HG03066 (cell line): Measurements from ENCODE around the gene FBXL15.

Source experiments
- ATAC-seq: cut with Tn5 transposase; IDR thresholded peaks from one replicate; pipeline ENCODE4 v1.9.1; 2021; ENCODE audit warnings: low read depth; ENCODE audit not compliant: unreplicated experiment

The FBXL15 gene

GRCh38 chr10:102409604-102410428, 10.8 kb upstream of the FBXL15 start:
- no peak for ATAC-seq

DNA sequence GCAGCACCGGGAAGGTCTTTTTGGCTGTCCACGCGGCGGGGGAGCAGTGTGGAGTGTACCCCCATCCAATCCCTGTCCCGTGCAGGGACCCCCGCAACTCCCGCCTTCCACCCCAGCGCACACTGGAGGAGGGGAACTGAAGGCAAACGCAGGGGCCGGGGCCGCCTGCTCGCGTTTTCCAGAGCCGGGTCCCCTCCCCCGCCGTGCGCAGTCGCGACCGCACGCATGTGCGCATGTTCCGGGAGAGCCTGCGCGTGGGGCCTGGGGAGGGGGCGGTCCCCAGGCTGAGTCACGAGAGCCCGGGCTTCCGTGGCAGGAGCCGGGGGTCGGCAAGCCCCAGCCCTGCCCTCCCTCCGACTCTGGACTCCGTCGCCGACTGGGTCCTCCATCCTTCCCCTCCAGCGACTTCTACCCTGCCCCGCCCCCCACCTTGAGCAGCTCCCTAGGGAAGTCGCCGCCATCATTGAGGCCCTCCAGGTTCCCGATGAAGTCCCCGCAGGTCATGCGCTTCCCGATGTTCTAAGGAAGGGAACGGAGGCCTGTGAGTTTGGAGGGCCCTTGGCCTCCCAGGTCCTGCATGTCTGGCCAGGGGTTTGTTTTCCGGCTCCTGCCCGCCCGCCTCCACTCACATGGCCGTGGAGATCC, 10.1 kb upstream of the FBXL15 start:
- no peak for ATAC-seq

DNA sequence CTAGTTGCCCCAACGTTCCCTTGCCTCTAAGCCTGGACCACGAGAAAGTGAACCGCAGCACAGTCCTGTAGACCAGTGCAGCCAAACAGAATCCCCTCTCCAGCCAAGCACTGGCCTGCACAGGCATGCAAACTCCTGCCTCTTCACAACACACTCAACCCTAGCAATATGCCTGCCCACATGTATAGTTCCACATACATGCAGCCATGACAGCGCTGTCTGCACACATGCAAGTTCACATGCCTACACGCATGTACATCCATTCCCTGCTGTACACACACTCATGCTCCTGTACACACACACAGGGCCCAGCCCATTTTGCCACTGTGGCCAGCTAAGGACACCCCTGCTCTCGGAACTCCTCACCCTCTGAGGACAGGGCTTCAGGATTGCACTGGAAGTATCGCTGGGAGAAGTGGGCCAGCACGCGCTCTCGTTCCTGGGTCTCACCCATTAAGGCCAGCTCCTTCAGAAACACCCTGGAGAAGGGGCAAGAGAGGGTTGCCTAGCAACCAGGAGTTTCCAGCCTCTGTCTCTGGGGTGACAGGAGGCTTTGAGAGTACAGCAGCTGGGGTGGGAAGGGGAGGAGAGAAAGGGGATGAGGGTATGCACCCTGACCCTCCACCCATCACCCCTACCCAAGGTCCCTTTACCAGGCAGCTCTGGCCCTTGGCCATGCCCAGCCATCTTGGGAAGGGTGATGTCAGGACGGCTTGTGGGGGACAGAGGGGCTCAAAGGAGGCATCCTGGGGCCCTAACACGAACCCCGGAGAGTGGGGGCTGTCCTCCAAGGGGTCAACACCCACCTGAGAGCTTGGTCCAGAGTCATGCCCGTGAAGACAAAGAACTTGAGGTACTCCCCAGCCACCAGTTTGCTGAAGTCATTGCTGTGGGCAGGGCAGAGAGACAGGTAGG, 9.0 kb upstream of the FBXL15 start:
- ATAC-seq, result no peak

DNA sequence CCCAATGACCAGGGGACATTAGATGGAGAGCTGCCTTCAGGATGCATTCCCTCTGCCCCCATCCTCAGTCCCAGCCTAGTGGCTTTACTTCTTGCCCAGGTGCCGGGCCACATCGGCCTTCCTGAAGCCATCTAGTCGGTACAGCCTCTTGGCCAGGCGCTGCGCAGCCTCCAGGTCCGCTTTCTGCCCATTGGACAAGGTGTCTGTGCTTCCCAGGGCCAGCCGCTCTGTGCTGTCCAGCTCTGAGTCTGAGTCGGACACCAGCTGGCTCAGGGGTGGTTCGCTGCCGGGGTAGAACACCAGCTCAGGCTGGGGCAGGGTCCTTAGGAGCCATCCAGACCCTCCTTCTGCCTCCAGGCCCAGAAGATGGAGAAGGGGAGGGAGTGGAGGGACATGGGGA, 8.3 kb upstream of the FBXL15 start:
- no peak for ATAC-seq

DNA sequence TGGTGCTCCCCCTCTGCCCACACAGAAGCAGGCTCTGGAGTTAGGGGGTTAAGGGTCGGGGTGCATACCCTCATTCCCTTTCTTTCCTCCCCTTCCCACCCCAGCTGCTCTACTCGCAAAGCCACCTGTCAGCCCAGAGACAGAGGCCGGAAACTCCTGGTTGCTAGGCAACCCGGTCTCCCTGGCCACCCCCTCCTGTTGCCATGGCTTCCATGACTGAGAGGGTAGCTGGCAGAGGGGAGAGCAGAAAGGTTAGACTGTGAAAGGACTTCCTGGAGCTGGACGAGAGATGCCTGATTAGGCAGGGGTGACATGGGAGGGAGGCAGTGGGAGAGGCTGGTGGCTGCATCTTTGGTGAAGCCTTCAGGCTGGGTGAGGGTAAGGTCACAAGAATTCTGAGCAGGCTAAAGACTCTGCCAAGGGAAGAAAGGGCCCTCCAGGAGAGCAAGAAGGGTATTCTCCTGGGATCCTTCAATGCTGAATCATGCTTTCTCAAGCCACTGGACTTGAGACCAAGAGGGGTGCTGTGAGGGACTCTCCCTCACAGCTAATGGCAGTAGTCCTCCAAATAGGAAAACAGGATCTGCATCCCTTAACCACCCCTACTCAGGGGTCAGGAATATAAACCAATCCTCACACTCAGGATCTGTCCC, 7.5 kb upstream of the FBXL15 start:
- ATAC-seq, result no peak

- ATAC-seq, result no peak
Observed at GRCh38 chr10:102413806-102414561, 6.7 kb upstream of the FBXL15 start.

GRCh38 chr10:102414749-102415148, 5.9 kb upstream of the FBXL15 start:
- ATAC-seq, result no peak

- no peak for ATAC-seq
Observed at GRCh38 chr10:102416283-102416682, 4.4 kb upstream of the FBXL15 start.

DNA sequence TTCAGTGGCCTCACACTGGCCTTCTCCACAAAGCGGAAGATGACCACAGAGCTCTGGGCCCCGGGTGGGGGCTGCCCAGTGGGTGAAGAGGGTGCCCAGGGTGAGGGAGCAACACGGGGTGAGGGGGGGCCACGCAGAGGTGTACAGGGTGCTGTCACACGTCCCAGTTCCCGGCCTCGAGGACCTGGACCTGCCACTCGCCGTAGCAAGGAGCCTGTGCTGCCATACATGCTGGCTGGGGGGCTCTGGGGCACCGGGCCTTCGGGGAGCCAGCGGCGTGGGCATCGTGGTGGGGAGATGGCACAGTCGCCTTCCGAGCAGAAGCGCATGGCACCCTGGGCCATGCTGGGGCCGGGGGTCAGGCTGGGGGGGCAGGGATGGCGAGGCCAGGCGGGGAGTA, 3.9 kb upstream of the FBXL15 start:
- ATAC-seq, result no peak

DNA sequence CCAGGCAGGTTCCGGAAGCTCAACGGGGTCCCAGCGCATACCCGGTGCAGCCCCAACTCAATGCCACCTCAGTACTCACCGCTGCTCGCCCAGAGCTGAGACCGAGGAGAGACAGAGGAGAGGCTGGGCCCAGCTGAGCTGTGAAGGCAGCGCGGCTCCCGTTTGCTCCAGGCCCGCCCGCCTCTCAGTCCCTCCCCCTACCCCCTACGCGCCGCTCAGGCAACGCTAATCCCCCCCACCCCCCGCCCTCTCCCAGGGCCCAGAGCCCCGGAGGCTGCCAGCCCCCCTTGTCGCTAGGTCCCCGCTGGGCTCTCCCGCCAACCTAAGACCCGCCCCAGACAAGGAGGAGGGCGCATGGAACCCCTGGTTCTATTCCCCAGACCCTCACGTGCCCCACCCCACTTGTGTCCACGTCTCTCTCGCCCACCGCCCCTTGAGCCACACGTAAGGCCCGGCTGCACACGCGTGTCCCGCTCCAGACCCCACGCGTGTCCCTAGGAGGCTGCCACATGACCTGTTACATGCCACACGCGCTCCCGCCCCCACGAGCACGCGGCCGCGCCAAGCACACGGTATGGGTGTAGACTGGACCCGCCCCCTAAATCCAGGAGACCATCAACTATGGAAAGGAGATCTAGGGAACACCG, 1.9 kb upstream of the FBXL15 start, which contains the start of gene PSD:
PSD (minus strand) TSS at position 164 of the 647 bp plus-strand sequence. CDS start 1,747 bp downstream, outside the sequence.
- ATAC-seq, result no peak

GRCh38 chr10:102419269-102420180, 1.1 kb upstream of the FBXL15 start:
- ATAC-seq, result no peak

GRCh38 chr10:102420181-102420713, 389 bp upstream of the FBXL15 start:
- no peak for ATAC-seq

DNA sequence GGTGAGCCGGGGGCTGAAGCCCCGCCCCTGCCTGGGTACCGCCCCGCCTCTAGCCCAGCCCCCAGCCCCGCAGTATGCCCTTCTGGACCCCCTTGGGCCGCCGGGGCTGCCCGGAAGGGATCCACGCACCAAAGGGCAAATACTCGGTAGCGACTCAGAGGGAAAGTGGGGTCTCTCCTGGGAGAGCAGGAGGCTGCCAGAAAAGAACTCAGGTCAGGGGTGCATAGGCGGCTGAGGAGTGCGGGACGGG, 796 bp downstream of the FBXL15 start:
- no peak for ATAC-seq

GRCh38 chr10:102421757-102422512, 1.3 kb downstream of the FBXL15 start:
- ATAC-seq, result no peak

DNA sequence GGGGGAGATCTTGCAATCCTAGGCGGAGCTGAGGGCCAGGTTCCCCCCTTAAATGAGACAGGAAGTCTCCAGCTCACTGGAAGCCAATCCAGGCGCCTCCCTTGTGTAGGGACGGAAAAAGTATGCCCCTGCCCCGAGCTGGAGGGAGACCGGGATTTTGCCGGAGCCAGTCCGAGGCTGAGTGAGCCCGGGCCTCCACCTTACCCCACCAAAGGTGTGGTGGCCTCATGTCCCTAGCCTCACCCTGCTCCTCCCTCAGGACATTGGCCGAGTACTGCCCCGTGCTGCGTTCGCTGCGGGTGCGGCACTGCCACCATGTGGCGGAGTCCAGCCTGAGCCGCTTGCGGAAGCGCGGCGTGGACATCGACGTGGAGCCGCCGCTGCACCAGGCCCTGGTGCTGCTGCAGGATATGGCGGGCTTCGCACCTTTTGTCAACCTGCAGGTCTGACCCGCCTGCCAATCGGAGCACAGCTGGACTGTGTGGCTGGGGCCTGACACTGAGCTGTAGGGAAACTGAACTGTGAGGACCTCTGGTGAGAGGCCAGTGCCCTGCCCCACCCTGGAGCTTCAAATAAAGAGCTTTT, 2.0 kb downstream of the FBXL15 start:
- ATAC-seq, result no peak

GRCh38 chr10:102423372-102423968, 2.8 kb downstream of the FBXL15 start:
- ATAC-seq, result no peak

- ATAC-seq, result no peak
Observed at GRCh38 chr10:102424145-102424544, 3.5 kb downstream of the FBXL15 start.
